OCI-LY1 (cell line): ENCODE results near the gene PRSS2.

ENCODE experiments used
- EZH2 ChIP-seq: fragments of 200-600 bp; sonication (generic), shearing (Covaris generic); IDR thresholded peaks from 2 replicates; pipeline ENCODE4 v1.8.0; 2017; ENCODE audit warnings: borderline replicate concordance, mixed run types, mild to moderate bottlenecking, antibody characterized with exemption, low read length, moderate library complexity, mixed read lengths
- TF ChIP-seq, protein P1 (sequence below): fragments of 200-600 bp; sonication (generic), shearing (Covaris generic); IDR thresholded peaks from 2 replicates; pipeline ENCODE4 v1.5.1; 2017; ENCODE audit warnings: mild to moderate bottlenecking, antibody characterized with exemption, low read length, moderate library complexity, mixed read lengths

DNA sequence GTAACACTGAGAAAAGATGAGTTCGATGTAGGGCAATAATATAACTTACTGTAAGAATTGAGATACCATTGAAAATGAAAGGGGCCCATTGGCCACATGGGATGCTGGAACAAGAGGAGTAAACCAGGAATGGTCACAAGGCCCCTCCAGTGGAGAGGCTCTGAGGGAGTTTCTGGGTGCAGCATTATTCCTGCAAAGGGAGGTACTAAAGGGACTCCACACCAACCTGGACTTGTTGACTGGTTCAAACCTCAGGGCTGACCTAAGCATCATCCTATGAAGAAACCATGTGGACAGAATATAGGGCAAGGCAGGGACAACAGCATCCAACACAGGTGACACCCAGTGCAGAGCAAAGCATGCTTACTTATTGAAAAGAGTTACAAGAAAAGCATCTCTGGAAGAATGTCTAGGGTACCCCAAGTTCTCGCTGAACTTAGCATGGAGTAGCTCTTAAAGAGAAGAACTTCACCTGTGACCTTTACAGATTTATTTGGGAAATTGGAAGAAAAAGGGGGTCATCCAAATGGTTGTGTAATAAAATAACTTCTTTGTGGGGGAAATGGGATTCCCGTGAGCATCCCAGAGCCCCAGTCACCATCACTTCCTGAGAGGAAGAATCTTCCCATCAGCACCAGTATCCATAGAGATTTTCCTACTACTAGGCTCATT is 34.7 kb downstream of the PRSS2 start:
- TF ChIP-seq, protein P1, sequence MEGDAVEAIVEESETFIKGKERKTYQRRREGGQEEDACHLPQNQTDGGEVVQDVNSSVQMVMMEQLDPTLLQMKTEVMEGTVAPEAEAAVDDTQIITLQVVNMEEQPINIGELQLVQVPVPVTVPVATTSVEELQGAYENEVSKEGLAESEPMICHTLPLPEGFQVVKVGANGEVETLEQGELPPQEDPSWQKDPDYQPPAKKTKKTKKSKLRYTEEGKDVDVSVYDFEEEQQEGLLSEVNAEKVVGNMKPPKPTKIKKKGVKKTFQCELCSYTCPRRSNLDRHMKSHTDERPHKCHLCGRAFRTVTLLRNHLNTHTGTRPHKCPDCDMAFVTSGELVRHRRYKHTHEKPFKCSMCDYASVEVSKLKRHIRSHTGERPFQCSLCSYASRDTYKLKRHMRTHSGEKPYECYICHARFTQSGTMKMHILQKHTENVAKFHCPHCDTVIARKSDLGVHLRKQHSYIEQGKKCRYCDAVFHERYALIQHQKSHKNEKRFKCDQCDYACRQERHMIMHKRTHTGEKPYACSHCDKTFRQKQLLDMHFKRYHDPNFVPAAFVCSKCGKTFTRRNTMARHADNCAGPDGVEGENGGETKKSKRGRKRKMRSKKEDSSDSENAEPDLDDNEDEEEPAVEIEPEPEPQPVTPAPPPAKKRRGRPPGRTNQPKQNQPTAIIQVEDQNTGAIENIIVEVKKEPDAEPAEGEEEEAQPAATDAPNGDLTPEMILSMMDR = no peak
- TF ChIP-seq EZH2 = no peak
